ENCODE data around the gene RBM25.

RBM25 gene

GRCh38 chr14:73136085-73136386, 77.7 kb downstream of the RBM25 start:
- no peak for DNase-seq (ENCODE audit: low read depth)
- TF ChIP-seq, protein P1, sequence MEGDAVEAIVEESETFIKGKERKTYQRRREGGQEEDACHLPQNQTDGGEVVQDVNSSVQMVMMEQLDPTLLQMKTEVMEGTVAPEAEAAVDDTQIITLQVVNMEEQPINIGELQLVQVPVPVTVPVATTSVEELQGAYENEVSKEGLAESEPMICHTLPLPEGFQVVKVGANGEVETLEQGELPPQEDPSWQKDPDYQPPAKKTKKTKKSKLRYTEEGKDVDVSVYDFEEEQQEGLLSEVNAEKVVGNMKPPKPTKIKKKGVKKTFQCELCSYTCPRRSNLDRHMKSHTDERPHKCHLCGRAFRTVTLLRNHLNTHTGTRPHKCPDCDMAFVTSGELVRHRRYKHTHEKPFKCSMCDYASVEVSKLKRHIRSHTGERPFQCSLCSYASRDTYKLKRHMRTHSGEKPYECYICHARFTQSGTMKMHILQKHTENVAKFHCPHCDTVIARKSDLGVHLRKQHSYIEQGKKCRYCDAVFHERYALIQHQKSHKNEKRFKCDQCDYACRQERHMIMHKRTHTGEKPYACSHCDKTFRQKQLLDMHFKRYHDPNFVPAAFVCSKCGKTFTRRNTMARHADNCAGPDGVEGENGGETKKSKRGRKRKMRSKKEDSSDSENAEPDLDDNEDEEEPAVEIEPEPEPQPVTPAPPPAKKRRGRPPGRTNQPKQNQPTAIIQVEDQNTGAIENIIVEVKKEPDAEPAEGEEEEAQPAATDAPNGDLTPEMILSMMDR (conservative IDR thresholded peaks at IDR 0.05; ENCODE audit: low read depth, low read length) = no peak
- peak overlapping the region; percentile 60 for H3K4me3 ChIP-seq (ENCODE audit: low read length)

- TF ChIP-seq, protein P1 (conservative IDR thresholded peaks at IDR 0.05; ENCODE audit: low read depth, low read length) = no peak
- H3K4me3 ChIP-seq (ENCODE audit: low read length) = peak within 1 kb of the TSS; percentile 60
- peak; percentile 56 for DNase-seq (ENCODE audit: low read depth)
These were observed 78.3 kb downstream of the RBM25 start, which contains the start of gene PSEN1 for GRCh38 chr14:73136387-73137225. Gene PSEN1 (plus strand): TSS chr14:73136507. CDS start chr14:73148020, 11,513 bp downstream.

DNA sequence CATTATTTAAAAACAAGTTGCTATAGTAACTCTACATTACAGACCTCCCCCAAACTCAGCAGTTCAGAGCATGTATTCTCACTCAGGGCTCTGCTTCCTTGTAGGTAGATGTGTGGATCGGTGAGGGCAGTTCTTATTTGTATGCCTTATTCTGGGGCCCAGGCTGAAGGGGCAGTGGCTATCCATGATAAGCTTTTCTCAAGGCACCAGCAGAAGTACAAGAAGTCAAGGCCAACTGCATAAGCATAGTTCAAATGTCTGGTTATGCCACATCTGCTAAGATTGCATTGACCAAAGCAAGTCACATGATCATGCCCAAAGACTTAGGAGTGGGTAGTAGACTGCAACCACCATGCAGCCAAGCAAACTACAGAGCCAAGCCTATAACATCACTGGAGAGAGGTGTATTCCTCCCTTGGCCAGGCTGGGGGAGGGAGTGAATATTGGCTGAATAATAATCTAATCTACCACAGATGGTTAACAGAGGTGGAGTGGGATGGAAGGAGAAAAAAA, 82.5 kb downstream of the RBM25 start:
- no peak overlapping the region for H3K4me3 ChIP-seq (ENCODE audit: low read length)
- DNase-seq (ENCODE audit: low read depth) = no peak
- TF ChIP-seq, protein P1 (conservative IDR thresholded peaks at IDR 0.05; ENCODE audit: low read depth, low read length) = no peak

- TF ChIP-seq, protein P1 (conservative IDR thresholded peaks at IDR 0.05; ENCODE audit: low read depth, low read length) = no peak
These were observed 83.9 kb downstream of the RBM25 start for GRCh38 chr14:73142216-73142615.

GRCh38 chr14:73143003-73143402, 84.7 kb downstream of the RBM25 start:
- TF ChIP-seq, protein P1 (conservative IDR thresholded peaks at IDR 0.05; ENCODE audit: low read depth, low read length) = no peak
- no peak overlapping the region for H3K4me3 ChIP-seq (ENCODE audit: low read length)
- no peak for DNase-seq (ENCODE audit: low read depth)

More at GRCh38 chr14:73142216-73142615, 83.9 kb downstream of the RBM25 start:
- no peak for DNase-seq (ENCODE audit: low read depth)
- no peak overlapping the region for H3K4me3 ChIP-seq (ENCODE audit: low read length)

- no peak for DNase-seq (ENCODE audit: low read depth)
- H3K4me3 ChIP-seq (ENCODE audit: low read length) = no peak overlapping the region
- TF ChIP-seq, protein P1 (conservative IDR thresholded peaks at IDR 0.05; ENCODE audit: low read depth, low read length) = no peak
These were observed 85.3 kb downstream of the RBM25 start for GRCh38 chr14:73143617-73144016.

DNA sequence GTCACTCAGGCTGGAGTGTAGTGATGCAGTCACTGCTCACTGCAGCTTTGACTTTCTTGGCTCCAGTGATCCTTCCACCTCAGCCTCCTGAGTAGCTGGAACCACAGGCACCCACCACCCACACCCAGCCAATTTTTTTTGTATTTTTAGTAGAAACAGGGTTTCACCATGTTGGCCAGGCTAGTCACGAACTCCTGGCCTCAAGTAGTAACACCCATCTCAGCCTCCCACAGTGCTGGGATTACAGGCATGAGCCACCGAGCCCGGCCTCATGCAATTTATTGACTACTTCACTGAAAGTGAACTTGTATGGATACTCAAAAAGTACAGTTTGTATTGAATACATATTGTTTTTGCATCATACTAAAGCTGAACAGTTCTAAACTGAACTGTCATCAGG, 87.0 kb downstream of the RBM25 start:
- TF ChIP-seq, protein P1 (conservative IDR thresholded peaks at IDR 0.05; ENCODE audit: low read depth, low read length) = no peak
- DNase-seq (ENCODE audit: low read depth) = no peak
- no peak overlapping the region for H3K4me3 ChIP-seq (ENCODE audit: low read length)

All from retinal pigment epithelial cell (primary cell).